Type B pancreatic cell (in vitro differentiated cells): Measurements from ENCODE around the gene IL12RB1. TPM values are rescaled to one million over a fixed set of nuclear protein-coding genes. Genes with fewer than 3 reads are reported as not detected.

ENCODE experiments used
- DNase-seq: peaks from one replicate; pipeline ENCODE4 v3.0.0; 2021; ENCODE audit warnings: mixed read lengths; ENCODE audit not compliant: unreplicated experiment; ENCODE audit errors: extremely low spot score
- H3K27ac Mint-ChIP-seq: 2 replicates; pipeline ENCODE4 v1.8.0; 2021; ENCODE audit warnings: mild to moderate bottlenecking, mixed read lengths
- H3K27me3 Mint-ChIP-seq: 2 replicates; pipeline ENCODE4 v1.8.0; 2021; ENCODE audit warnings: mixed read lengths
- H3K36me3 Mint-ChIP-seq: 2 replicates; pipeline ENCODE4 v1.8.0; 2021; ENCODE audit warnings: mixed read lengths
- H3K4me1 Mint-ChIP-seq: one replicate; pipeline ENCODE4 v1.8.0; 2021; ENCODE audit warnings: mixed read lengths; ENCODE audit not compliant: unreplicated experiment
- H3K4me3 Mint-ChIP-seq: 2 replicates; pipeline ENCODE4 v1.8.0; 2021; ENCODE audit warnings: mild to moderate bottlenecking, mixed read lengths
- H3K9me3 Mint-ChIP-seq: 2 replicates; pipeline ENCODE4 v1.8.0; 2021; ENCODE audit warnings: mixed read lengths
- CTCF ChIP-seq: fragments of 200-600 bp; sonication (generic); conservative IDR thresholded peaks from 2 replicates; pipeline ENCODE4 v1.5.0; 2021; ENCODE audit warnings: antibody characterized with exemption, mild to moderate bottlenecking
- total RNA-seq: library from RNA; stranded (reverse); gene quantifications from 2 replicates; pipeline ENCODE4 v1.2.1, GENCODE V29; 2021; ENCODE audit warnings: low replicate concordance

IL12RB1 gene
- total RNA-seq, 1 donor from 2014 or later: not detected

- H3K36me3 Mint-ChIP-seq: no peaks in the 10 kb centered on the region
Observed at GRCh38 chr19:18098891-18099622, 12.3 kb upstream of the IL12RB1 start.

GRCh38 chr19:18097993-18098890, 11.5 kb upstream of the IL12RB1 start:
- Mint-ChIP-seq H3K27me3 (peaks cover 47% of the 10 kb centered on the region), H3K27ac (no peak overlapping the region), H3K9me3 (no peaks in the 10 kb centered on the region), H3K4me3 (peak overlapping the region; percentile 80), H3K36me3 (no peaks in the 10 kb centered on the region), H3K4me1 (no peaks in the 10 kb centered on the region)
- DNase-seq: no peak
- no peak for TF ChIP-seq CTCF

More at GRCh38 chr19:18098891-18099622, 12.3 kb upstream of the IL12RB1 start:
- no peaks in the 10 kb centered on the region for H3K4me1 Mint-ChIP-seq
- no peak for DNase-seq
- H3K27ac Mint-ChIP-seq: peak overlapping the region; percentile 64
- H3K27me3 Mint-ChIP-seq: peaks cover 47% of the 10 kb centered on the region
- no peak for TF ChIP-seq CTCF
- no peak overlapping the region for H3K4me3 Mint-ChIP-seq
- H3K9me3 Mint-ChIP-seq: no peaks in the 10 kb centered on the region

- Mint-ChIP-seq H3K27me3 (peaks cover 45% of the 10 kb centered on the region), H3K4me3 (peak within 1 kb of the TSS; percentile 80), H3K4me1 (no peaks in the 10 kb centered on the region), H3K36me3 (no peaks in the 10 kb centered on the region), H3K27ac (no peak within 1 kb of the TSS), H3K9me3 (no peaks in the 10 kb centered on the region)
- no peak for TF ChIP-seq CTCF
- DNase-seq: peak; percentile 83
Observed at GRCh38 chr19:18097217-18097992, 10.7 kb upstream of the IL12RB1 start, which contains the start of gene MAST3. TSS of gene MAST3 (plus strand) at chr19:18097778. CDS start at chr19:18097793, 15 bp downstream.

- Mint-ChIP-seq H3K27ac (no peak overlapping the region), H3K9me3 (no peaks in the 10 kb centered on the region), H3K4me3 (no peak overlapping the region), H3K4me1 (no peaks in the 10 kb centered on the region), H3K36me3 (no peaks in the 10 kb centered on the region), H3K27me3 (peaks cover 41% of the 10 kb centered on the region)
- no peak for TF ChIP-seq CTCF
- DNase-seq: no peak
Observed at GRCh38 chr19:18096258-18096657, 9.5 kb upstream of the IL12RB1 start.

DNA sequence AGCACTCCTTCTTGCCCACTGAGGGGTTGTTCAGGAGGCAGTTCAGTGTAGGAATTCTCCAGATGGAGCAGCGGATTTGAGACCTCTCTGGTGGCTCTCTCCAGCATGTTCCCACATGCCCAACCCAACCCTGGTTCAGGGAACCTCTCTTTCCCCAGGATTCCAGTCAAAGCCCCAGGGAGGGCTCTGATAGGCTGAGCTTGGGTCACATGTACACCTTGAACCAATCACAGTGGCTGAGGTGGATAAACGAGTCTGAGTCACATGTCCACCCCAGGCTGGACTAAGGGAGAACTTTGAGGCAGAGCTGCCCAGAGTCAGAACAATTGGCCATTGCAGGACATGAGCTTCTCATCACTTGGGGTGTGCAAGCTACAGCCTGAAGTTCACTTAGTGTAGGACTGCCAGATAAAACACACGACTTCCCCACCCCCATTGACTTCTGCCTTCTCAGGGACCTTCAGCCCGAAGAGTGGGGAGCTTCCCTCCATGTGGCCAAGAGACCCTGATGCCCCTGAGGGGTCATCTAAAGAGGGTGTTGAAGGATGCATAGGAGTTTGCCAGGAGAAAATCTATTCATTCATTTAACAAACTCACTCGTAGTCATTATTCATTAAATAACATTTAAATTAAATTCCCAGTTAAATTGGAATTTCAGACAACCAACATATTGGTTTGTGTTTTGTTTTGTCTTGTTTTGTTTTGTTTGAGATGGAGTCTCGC, 6.9 kb upstream of the IL12RB1 start:
- no peak for TF ChIP-seq CTCF
- DNase-seq: no peak
- no peaks in the 10 kb centered on the region for H3K4me1 Mint-ChIP-seq
- no peak overlapping the region for H3K27ac Mint-ChIP-seq
- no peaks in the 10 kb centered on the region for H3K36me3 Mint-ChIP-seq
- H3K27me3 Mint-ChIP-seq: peaks cover 19% of the 10 kb centered on the region
- H3K9me3 Mint-ChIP-seq: no peaks in the 10 kb centered on the region
- no peak overlapping the region for H3K4me3 Mint-ChIP-seq
